ENCODE results near the gene MPIG6B.
"Not testable (repeated sequence)": the region's sequence is repeated elsewhere in the genome, so short reads cannot be mapped to it uniquely, and the experiment has no call there.

Gene MPIG6B

DNA sequence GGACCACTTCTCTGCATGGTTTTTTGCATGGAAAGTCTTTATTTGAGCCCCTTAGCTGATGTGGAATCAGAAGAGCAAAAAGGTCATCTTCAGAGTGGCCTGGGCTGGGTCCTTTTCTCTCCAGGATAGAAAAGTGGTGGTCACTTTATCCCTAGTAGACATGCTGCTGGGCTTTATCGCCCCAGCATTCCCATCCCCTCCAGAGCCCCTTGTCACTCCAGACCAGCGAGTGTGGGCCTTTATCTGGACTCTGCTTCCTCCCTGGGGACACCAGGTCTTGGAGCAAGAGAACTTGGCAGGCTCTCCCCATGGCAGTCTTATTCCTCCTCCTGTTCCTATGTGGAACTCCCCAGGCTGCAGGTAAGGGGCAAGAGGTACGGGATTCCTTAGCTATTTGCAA, 16.6 kb upstream of the MPIG6B start, which contains the start of gene LY6G6F:
TSS of gene LY6G6F (plus strand) at position 268 of the 400 bp plus-strand sequence. CDS start at position 309, 41 bp downstream.
- TF ChIP-seq, protein P1, sequence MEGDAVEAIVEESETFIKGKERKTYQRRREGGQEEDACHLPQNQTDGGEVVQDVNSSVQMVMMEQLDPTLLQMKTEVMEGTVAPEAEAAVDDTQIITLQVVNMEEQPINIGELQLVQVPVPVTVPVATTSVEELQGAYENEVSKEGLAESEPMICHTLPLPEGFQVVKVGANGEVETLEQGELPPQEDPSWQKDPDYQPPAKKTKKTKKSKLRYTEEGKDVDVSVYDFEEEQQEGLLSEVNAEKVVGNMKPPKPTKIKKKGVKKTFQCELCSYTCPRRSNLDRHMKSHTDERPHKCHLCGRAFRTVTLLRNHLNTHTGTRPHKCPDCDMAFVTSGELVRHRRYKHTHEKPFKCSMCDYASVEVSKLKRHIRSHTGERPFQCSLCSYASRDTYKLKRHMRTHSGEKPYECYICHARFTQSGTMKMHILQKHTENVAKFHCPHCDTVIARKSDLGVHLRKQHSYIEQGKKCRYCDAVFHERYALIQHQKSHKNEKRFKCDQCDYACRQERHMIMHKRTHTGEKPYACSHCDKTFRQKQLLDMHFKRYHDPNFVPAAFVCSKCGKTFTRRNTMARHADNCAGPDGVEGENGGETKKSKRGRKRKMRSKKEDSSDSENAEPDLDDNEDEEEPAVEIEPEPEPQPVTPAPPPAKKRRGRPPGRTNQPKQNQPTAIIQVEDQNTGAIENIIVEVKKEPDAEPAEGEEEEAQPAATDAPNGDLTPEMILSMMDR (IDR thresholded peaks at IDR 0.05; ENCODE audit: extremely low read depth, insufficient read depth, missing control alignments) = no peak
- in situ Hi-C loops (cut with MboI; ENCODE audit: low pct_unique_long_range_greater_than_20kb, low sequenced_read_pairs, unreplicated experiment) = no loop called here
- DNase-seq (ENCODE audit: low spot score) = no peak

DNA sequence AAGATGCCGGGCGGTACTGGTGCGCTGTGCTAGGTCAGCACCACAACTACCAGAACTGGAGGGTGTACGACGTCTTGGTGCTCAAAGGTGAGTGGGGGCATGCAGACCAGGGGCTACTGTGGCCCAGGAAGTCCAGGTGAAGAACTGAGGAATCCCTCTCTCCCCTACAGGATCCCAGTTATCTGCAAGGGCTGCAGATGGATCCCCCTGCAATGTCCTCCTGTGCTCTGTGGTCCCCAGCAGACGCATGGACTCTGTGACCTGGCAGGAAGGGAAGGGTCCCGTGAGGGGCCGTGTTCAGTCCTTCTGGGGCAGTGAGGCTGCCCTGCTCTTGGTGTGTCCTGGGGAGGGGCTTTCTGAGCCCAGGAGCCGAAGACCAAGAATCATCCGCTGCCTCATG, 15.5 kb upstream of the MPIG6B start:
- TF ChIP-seq, protein P1 (IDR thresholded peaks at IDR 0.05; ENCODE audit: extremely low read depth, insufficient read depth, missing control alignments) = no peak
- in situ Hi-C loops (cut with MboI; ENCODE audit: low pct_unique_long_range_greater_than_20kb, low sequenced_read_pairs, unreplicated experiment) = no loop called here
- no peak for DNase-seq (ENCODE audit: low spot score)

DNA sequence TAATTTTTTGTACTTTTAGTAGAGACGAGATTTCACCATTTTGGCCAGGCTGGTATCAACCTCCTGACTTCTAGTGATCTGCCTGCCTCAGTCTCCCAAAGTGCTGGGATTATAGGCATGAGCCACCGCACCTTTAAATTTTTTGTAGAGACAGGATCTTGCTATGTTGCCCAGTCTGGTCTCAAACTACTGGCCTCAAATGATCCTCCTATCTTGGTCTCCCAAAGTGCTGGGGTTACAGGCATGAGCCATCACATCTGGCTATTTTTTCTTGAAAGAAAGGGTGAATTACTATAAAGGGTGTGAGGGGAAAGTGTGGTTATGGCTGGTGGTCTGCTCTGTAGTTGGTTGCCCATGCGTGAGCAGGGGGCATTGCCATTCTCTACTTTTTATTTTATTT, 14.9 kb upstream of the MPIG6B start:
- DNase-seq (ENCODE audit: low spot score) = no peak
- TF ChIP-seq, protein P1 (IDR thresholded peaks at IDR 0.05; ENCODE audit: extremely low read depth, insufficient read depth, missing control alignments) = no peak
- in situ Hi-C loops (cut with MboI; ENCODE audit: low pct_unique_long_range_greater_than_20kb, low sequenced_read_pairs, unreplicated experiment) = no loop called here

DNA sequence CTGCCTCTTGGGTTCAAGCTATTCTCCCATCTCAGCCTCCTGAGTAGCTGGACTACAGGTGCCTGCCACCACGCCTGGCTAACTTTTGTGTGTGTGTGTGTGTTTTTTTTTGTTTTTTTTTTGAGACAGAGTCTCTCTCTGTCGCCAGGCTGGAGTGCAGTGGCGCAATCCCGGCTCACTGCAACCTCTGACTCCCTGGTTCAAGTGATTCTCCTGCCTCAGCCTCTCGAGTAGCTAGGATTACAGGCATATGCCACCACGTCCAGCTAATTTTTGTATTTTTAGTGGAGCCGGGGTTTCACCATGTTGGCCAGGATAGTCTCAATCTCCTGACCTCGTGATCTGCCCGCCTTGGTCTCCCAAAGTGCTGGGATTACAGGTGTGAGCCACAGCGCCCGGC, 14.0 kb upstream of the MPIG6B start:
- in situ Hi-C loops (cut with MboI; ENCODE audit: low pct_unique_long_range_greater_than_20kb, low sequenced_read_pairs, unreplicated experiment); DNase-seq (ENCODE audit: low spot score): not testable (repeated sequence)

DNA sequence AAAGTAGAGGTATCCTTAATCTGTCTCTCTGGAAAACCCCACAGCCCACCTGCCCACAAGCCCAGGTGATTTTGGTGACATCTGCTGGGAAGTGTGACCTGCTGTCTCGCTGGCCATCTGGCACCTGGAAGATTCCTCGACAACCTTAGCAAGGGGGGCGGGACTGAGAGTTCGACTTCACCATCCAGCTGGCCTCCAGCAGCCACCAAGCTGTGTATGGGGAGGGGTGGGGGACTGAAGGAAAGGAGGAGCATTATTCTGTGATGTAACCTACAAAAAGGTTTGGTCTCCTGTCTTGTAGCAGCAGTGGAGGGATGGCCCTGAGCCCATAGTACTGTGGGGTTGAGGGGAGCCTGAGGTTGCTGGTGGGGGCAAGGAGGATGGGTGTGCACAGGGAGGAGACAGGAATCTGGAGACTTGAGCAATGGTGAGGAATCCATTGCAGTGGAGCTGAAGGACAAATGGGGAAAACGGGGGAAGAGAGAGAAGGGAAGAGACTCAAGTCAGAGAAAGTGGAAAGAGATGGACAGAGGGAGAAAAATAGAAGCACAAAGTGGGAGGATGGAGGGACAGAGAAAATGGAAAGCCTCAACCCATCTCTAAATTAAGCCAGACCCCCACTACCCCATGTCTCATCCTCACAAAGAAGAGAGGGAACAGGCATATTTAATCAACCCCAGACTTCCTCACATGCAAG, 12.5 kb upstream of the MPIG6B start:
- in situ Hi-C loops (cut with MboI; ENCODE audit: low pct_unique_long_range_greater_than_20kb, low sequenced_read_pairs, unreplicated experiment) = no loop called here
- TF ChIP-seq, protein P1 (IDR thresholded peaks at IDR 0.05; ENCODE audit: extremely low read depth, insufficient read depth, missing control alignments) = no peak
- no peak for DNase-seq (ENCODE audit: low spot score)

DNA sequence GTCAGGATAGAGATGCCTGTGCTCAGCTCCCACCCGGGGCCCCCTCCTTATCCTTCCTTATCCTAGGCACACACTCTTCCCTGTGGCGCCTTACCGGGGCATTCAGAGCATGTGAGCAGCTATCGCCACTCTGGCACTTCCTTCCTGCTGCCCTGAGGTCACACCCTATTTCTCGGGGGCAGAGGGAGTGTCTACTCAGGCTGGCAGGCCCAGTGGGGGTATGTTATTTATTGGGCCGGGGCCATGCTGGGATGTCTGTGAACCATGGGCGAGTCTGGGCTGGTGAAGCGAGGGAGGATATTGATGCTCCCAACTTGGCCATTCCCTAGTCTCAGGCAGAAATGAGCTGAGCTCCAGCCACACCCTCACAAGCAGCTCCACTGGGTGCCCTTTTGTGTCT, 11.9 kb upstream of the MPIG6B start:
- in situ Hi-C loops (cut with MboI; ENCODE audit: low pct_unique_long_range_greater_than_20kb, low sequenced_read_pairs, unreplicated experiment) = no loop called here
- TF ChIP-seq, protein P1 (IDR thresholded peaks at IDR 0.05; ENCODE audit: extremely low read depth, insufficient read depth, missing control alignments) = no peak
- no peak for DNase-seq (ENCODE audit: low spot score)

DNA sequence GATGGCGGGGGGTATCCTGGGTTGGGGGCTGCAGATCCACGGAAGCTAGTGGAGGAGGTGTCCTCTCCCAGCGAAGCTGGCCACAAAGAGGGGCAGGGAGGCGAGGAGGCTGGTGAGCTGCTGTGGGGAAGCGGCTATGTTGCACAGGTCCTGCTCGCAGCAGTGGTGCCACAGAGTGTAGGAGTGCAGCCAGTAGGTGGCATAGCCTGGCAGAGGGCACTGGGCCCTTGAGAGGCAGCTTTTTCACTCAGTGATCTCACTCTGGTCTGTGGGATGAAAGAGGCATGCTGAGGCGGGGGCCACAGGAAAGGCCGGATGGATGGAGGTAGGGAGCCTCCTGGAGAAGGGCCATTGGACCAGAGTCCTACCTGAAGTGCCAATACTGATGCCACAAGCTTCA, 10.9 kb upstream of the MPIG6B start:
- no peak for DNase-seq (ENCODE audit: low spot score)
- in situ Hi-C loops (cut with MboI; ENCODE audit: low pct_unique_long_range_greater_than_20kb, low sequenced_read_pairs, unreplicated experiment) = no loop called here
- TF ChIP-seq, protein P1 (IDR thresholded peaks at IDR 0.05; ENCODE audit: extremely low read depth, insufficient read depth, missing control alignments) = no peak

Measured in GM13977 (cell line).